WTC11 (cell line): Measurements from ENCODE around the gene SVIP. TPM values are rescaled to one million over a fixed set of nuclear protein-coding genes. Genes with fewer than 3 reads are reported as not detected.

Source experiments
- ATAC-seq: fragments of 200-7000 bp; cut with Tn5 transposase; 2 replicates; pipeline ENCODE4 v1.10.0; 2021; ENCODE audit warnings: mild to moderate bottlenecking, moderate library complexity
- CTCF ChIA-PET: fragments of 300-600 bp; sonication (Branson Sonifier 250); formaldehyde crosslinking; loops from one replicate; lab custom pipeline; 2021; ENCODE audit warnings: antibody characterized with exemption; lab: Charles Lee
- POLR2A ChIA-PET: fragments of 350-600 bp; sonication (Branson Sonifier 250); formaldehyde crosslinking; loops from one replicate; lab custom pipeline; 2021; ENCODE audit warnings: antibody characterized with exemption; lab: Charles Lee
- DNase-seq: peaks from one replicate; pipeline ENCODE4 v3.0.0; 2021; ENCODE audit warnings: low spot score
- H3K27ac Mint-ChIP-seq: 2 replicates; pipeline ENCODE4 v1.8.0; 2021; ENCODE audit warnings: mixed read lengths
- H3K27me3 Mint-ChIP-seq: 2 replicates; pipeline ENCODE4 v1.8.0; 2021; ENCODE audit warnings: low read depth, mild to moderate bottlenecking, moderate library complexity, mixed read lengths
- H3K36me3 Mint-ChIP-seq: 2 replicates; pipeline ENCODE4 v1.8.0; 2021; ENCODE audit warnings: mixed read lengths
- H3K4me1 Mint-ChIP-seq: 2 replicates; pipeline ENCODE4 v1.8.0; 2022; ENCODE audit warnings: mixed read lengths
- H3K4me3 Mint-ChIP-seq: 2 replicates; pipeline ENCODE4 v1.8.0; 2021; ENCODE audit warnings: mild to moderate bottlenecking, moderate library complexity, mixed read lengths
- H3K9me3 Mint-ChIP-seq: 2 replicates; pipeline ENCODE4 v1.8.0; 2021; ENCODE audit warnings: mixed read lengths
- EMX1 ChIP-seq: fragments of 250-450 bp; sonication (Bioruptor Pico); IDR thresholded peaks from 2 replicates; pipeline ENCODE4 v1.8.0; 2021; ENCODE audit warnings: mild to moderate bottlenecking
- FOXJ3 ChIP-seq: sonication (generic); formaldehyde crosslinking; IDR thresholded peaks from 2 replicates; pipeline ENCODE4 v1.9.0; 2021; ENCODE audit warnings: missing genetic modification reagents, mild to moderate bottlenecking, borderline replicate concordance
- GTF2I ChIP-seq: fragments of 250-450 bp; sonication (Bioruptor Pico); conservative IDR thresholded peaks from 2 replicates; pipeline ENCODE4 v1.4.0; 2021; ENCODE audit warnings: mild to moderate bottlenecking
- HMGA2 ChIP-seq: fragments of 250-450 bp; sonication (Bioruptor Pico); IDR thresholded peaks from 2 replicates; pipeline ENCODE4 v1.4.0; 2021; ENCODE audit warnings: mild to moderate bottlenecking, moderate library complexity
- IRF2 ChIP-seq: sonication (generic); formaldehyde crosslinking; IDR thresholded peaks from 2 replicates; pipeline ENCODE4 v1.8.0; 2022; ENCODE audit warnings: low read depth, missing genetic modification reagents, borderline replicate concordance
- JUN ChIP-seq: sonication (generic); formaldehyde crosslinking; IDR thresholded peaks from 2 replicates; pipeline ENCODE4 v1.8.0; 2023; ENCODE audit warnings: mild to moderate bottlenecking, missing genetic modification reagents
- NR1H2 ChIP-seq: sonication (generic); formaldehyde crosslinking; IDR thresholded peaks from 2 replicates; pipeline ENCODE4 v1.9.0; 2021; ENCODE audit warnings: mild to moderate bottlenecking, moderate library complexity, missing genetic modification reagents
- NR2C2 ChIP-seq: sonication (generic); formaldehyde crosslinking; IDR thresholded peaks from 2 replicates; pipeline ENCODE4 v1.8.0; 2022; ENCODE audit warnings: mild to moderate bottlenecking, missing genetic modification reagents
- NR3C1 ChIP-seq: sonication (generic); formaldehyde crosslinking; conservative IDR thresholded peaks from 2 replicates; pipeline ENCODE4 v1.8.1; 2023; ENCODE audit warnings: low read depth, mild to moderate bottlenecking, missing genetic modification reagents
- PRRX2 ChIP-seq: fragments of 250-450 bp; sonication (Bioruptor Pico); IDR thresholded peaks from 2 replicates; pipeline ENCODE4 v1.8.0; 2021; ENCODE audit warnings: mild to moderate bottlenecking
- TCF7 ChIP-seq: sonication (generic); formaldehyde crosslinking; IDR thresholded peaks from 2 replicates; pipeline ENCODE4 v1.8.0; 2022; ENCODE audit warnings: mild to moderate bottlenecking, low read depth, missing genetic modification reagents, moderate library complexity
- ZBTB21 ChIP-seq: sonication (generic); formaldehyde crosslinking; IDR thresholded peaks from 2 replicates; pipeline ENCODE4 v1.8.1; 2023; ENCODE audit warnings: mild to moderate bottlenecking, missing genetic modification reagents, borderline replicate concordance
- ZNF219 ChIP-seq: sonication (generic); formaldehyde crosslinking; IDR thresholded peaks from 2 replicates; pipeline ENCODE4 v1.8.0; 2023; ENCODE audit warnings: missing genetic modification reagents, mild to moderate bottlenecking, borderline replicate concordance
- ZNF317 ChIP-seq: sonication (generic); formaldehyde crosslinking; IDR thresholded peaks from 2 replicates; pipeline ENCODE4 v1.8.1; 2023; ENCODE audit warnings: low read depth, mild to moderate bottlenecking, moderate library complexity, missing genetic modification reagents, borderline replicate concordance
- ZNF423 ChIP-seq: fragments of 250-450 bp; sonication (Bioruptor Pico); IDR thresholded peaks from 2 replicates; pipeline ENCODE4 v2.1.2; 2022; ENCODE audit warnings: mild to moderate bottlenecking, moderate library complexity
- ZNF671 ChIP-seq: fragments of 250-450 bp; sonication (Bioruptor Pico); IDR thresholded peaks from 2 replicates; pipeline ENCODE4 v1.8.0; 2021; ENCODE audit warnings: mild to moderate bottlenecking
- total RNA-seq: library from RNA; stranded (reverse); gene quantifications from 3 replicates; pipeline ENCODE4 v1.2.3, GENCODE V29; 2021
- TF ChIP-seq, protein P1 (sequence below): sonication (generic); formaldehyde crosslinking; IDR thresholded peaks from 2 replicates; pipeline ENCODE4 v1.8.0; 2022; ENCODE audit warnings: mild to moderate bottlenecking, missing genetic modification reagents
- TF ChIP-seq, protein P2 (sequence below): fragments of 250-450 bp; sonication (Bioruptor Pico); IDR thresholded peaks from 2 replicates; pipeline ENCODE4 v1.9.0; 2021; ENCODE audit warnings: moderate library complexity, mild to moderate bottlenecking, inconsistent platforms, borderline replicate concordance
- TF ChIP-seq, protein P3 (sequence below): sonication (generic); formaldehyde crosslinking; IDR thresholded peaks from 2 replicates; pipeline ENCODE4 v1.8.1; 2023; ENCODE audit warnings: mild to moderate bottlenecking, missing genetic modification reagents, borderline replicate concordance
- TF ChIP-seq, protein P4 (sequence below): sonication (generic); formaldehyde crosslinking; IDR thresholded peaks from 2 replicates; pipeline ENCODE4 v1.8.1; 2023; ENCODE audit warnings: mild to moderate bottlenecking, missing genetic modification reagents, moderate library complexity
- TF ChIP-seq, protein P5 (sequence below): sonication (generic); formaldehyde crosslinking; IDR thresholded peaks from 2 replicates; pipeline ENCODE4 v1.8.0; 2023; ENCODE audit warnings: missing genetic modification reagents
- TF ChIP-seq, protein P6 (sequence below): fragments of 250-450 bp; sonication (Bioruptor Pico); IDR thresholded peaks from 2 replicates; pipeline ENCODE4 v1.9.0; 2021; ENCODE audit warnings: mild to moderate bottlenecking
- TF ChIP-seq, protein P7 (sequence below): fragments of 250-450 bp; sonication (Bioruptor Pico); IDR thresholded peaks from 2 replicates; pipeline ENCODE4 v2.1.2; 2022; ENCODE audit warnings: mild to moderate bottlenecking, moderate library complexity
- TF ChIP-seq, protein P8 (sequence below): sonication (generic); formaldehyde crosslinking; IDR thresholded peaks from 2 replicates; pipeline ENCODE4 v1.8.1; 2022; ENCODE audit warnings: low read depth, mild to moderate bottlenecking, moderate library complexity, missing genetic modification reagents, borderline replicate concordance

SVIP gene
- total RNA-seq, 1 experiment from 2014 or later = 9.1 TPM

DNA sequence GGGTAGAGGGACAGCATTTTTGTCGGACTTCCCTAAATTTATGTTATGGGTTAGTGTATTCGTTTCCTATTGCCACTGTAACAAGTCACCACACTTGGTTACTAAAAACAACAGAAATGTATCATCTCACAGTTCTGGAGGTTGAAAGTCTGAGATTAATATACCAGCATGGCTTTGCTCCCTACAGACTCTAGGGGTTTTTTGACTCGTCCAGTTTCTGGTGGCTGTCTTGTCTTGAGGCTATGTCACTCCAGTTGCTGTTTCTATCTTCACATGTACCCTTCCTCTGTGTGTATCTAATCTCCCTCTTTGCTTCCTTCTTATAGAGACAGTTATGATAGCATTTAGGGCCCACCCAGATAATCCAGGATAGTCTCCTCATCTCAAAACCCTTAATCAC is 39.7 kb upstream of the SVIP start (continued):
- no peak for TF ChIP-seq PRRX2
- TF ChIP-seq FOXJ3 (CRISPR knock-in tag) = no peak
- no peak for TF ChIP-seq ZNF423
- no peak for TF ChIP-seq EMX1
- TF ChIP-seq ZNF219 (CRISPR knock-in tag) = no peak
- TF ChIP-seq TCF7 (CRISPR knock-in tag) = no peak
- TF ChIP-seq NR1H2 = no peak
- no peak for TF ChIP-seq IRF2

DNA sequence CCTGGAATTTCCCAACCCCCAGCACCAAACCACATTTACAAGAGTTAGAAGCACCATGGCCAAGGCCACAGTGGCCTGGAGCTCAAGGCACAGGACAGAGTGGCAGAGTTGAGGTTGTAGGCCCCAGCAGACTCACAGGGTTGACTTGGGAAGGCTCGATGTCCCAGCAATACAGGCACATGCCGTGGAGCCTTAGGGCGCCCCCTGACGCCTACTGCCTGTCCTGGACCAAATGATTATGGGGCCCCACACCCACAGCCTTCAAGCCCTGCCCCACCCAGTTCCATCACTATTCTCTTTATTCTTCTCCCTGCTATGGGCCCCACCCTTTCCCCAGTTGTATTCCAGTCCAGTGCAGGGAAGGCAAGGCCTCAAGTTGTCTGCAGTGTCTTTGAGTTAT is 30.6 kb upstream of the SVIP start, which contains the start of gene CCDC179:
Gene CCDC179 (minus strand): TSS at position 234 of the 400 bp plus-strand sequence. CDS start 53 bp downstream, at position 181.
- ChIA-PET POLR2A (no interaction called here), CTCF (interaction anchor here (2.5 kb wide), 1 partner anchor 16 kb away, joined by 7 read pairs; no protein-coding TSS in a partner anchor)
- peak; percentile 11 for DNase-seq

DNA sequence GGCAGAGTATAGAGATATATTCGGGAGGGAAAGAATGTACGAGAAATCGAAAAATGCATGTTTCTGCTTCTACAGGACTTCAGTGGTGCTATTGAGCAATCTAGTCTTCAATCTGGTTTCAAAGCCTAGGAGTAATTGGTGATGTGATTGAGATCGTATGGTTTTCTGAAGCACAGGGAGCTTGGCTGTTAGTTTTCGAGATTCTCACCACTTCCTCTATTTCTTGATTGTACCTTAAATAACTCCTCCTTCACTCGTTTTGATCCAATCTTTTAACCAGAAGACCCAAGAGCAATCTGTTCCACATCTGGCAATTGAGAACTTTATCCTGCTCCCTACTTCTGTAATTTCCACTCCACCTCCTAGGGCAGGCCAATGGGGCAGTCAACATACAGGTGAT is 30.2 kb upstream of the SVIP start:
- TF ChIP-seq HMGA2 (no peak), ZNF671 (no peak), ZBTB21 (CRISPR knock-in tag) (no peak), IRF2 (no peak), NR2C2 (CRISPR knock-in tag) (no peak), ZNF423 (no peak), GTF2I (CRISPR knock-in tag) (no peak)
- TF ChIP-seq, protein P1, sequence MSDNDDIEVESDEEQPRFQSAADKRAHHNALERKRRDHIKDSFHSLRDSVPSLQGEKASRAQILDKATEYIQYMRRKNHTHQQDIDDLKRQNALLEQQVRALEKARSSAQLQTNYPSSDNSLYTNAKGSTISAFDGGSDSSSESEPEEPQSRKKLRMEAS = no peak
- TF ChIP-seq, protein P2, sequence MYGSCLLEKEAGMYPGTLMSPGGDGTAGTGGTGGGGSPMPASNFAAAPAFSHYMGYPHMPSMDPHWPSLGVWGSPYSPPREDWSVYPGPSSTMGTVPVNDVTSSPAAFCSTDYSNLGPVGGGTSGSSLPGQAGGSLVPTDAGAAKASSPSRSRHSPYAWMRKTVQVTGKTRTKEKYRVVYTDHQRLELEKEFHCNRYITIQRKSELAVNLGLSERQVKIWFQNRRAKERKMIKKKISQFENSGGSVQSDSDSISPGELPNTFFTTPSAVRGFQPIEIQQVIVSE (CRISPR knock-in tag) = no peak
- TF ChIP-seq, protein P3, sequence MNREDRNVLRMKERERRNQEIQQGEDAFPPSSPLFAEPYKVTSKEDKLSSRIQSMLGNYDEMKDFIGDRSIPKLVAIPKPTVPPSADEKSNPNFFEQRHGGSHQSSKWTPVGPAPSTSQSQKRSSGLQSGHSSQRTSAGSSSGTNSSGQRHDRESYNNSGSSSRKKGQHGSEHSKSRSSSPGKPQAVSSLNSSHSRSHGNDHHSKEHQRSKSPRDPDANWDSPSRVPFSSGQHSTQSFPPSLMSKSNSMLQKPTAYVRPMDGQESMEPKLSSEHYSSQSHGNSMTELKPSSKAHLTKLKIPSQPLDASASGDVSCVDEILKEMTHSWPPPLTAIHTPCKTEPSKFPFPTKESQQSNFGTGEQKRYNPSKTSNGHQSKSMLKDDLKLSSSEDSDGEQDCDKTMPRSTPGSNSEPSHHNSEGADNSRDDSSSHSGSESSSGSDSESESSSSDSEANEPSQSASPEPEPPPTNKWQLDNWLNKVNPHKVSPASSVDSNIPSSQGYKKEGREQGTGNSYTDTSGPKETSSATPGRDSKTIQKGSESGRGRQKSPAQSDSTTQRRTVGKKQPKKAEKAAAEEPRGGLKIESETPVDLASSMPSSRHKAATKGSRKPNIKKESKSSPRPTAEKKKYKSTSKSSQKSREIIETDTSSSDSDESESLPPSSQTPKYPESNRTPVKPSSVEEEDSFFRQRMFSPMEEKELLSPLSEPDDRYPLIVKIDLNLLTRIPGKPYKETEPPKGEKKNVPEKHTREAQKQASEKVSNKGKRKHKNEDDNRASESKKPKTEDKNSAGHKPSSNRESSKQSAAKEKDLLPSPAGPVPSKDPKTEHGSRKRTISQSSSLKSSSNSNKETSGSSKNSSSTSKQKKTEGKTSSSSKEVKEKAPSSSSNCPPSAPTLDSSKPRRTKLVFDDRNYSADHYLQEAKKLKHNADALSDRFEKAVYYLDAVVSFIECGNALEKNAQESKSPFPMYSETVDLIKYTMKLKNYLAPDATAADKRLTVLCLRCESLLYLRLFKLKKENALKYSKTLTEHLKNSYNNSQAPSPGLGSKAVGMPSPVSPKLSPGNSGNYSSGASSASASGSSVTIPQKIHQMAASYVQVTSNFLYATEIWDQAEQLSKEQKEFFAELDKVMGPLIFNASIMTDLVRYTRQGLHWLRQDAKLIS (CRISPR knock-in tag) = no peak
- TF ChIP-seq, protein P4, sequence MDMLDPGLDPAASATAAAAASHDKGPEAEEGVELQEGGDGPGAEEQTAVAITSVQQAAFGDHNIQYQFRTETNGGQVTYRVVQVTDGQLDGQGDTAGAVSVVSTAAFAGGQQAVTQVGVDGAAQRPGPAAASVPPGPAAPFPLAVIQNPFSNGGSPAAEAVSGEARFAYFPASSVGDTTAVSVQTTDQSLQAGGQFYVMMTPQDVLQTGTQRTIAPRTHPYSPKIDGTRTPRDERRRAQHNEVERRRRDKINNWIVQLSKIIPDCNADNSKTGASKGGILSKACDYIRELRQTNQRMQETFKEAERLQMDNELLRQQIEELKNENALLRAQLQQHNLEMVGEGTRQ (CRISPR knock-in tag) = no peak
- TF ChIP-seq, protein P5, sequence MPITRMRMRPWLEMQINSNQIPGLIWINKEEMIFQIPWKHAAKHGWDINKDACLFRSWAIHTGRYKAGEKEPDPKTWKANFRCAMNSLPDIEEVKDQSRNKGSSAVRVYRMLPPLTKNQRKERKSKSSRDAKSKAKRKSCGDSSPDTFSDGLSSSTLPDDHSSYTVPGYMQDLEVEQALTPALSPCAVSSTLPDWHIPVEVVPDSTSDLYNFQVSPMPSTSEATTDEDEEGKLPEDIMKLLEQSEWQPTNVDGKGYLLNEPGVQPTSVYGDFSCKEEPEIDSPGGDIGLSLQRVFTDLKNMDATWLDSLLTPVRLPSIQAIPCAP (CRISPR knock-in tag) = no peak
- TF ChIP-seq, protein P6, sequence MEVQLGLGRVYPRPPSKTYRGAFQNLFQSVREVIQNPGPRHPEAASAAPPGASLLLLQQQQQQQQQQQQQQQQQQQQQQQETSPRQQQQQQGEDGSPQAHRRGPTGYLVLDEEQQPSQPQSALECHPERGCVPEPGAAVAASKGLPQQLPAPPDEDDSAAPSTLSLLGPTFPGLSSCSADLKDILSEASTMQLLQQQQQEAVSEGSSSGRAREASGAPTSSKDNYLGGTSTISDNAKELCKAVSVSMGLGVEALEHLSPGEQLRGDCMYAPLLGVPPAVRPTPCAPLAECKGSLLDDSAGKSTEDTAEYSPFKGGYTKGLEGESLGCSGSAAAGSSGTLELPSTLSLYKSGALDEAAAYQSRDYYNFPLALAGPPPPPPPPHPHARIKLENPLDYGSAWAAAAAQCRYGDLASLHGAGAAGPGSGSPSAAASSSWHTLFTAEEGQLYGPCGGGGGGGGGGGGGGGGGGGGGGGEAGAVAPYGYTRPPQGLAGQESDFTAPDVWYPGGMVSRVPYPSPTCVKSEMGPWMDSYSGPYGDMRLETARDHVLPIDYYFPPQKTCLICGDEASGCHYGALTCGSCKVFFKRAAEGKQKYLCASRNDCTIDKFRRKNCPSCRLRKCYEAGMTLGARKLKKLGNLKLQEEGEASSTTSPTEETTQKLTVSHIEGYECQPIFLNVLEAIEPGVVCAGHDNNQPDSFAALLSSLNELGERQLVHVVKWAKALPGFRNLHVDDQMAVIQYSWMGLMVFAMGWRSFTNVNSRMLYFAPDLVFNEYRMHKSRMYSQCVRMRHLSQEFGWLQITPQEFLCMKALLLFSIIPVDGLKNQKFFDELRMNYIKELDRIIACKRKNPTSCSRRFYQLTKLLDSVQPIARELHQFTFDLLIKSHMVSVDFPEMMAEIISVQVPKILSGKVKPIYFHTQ (CRISPR knock-in tag) = no peak
- H3K4me3 Mint-ChIP-seq = no peak overlapping the region

More for the DNA sequence above, 30.6 kb upstream of the SVIP start, which contains the start of gene CCDC179:
- ATAC-seq = peak; percentile 77
- Mint-ChIP-seq H3K9me3 (peaks cover 16% of the 10 kb centered on the region), H3K27me3 (no peaks in the 10 kb centered on the region), H3K27ac (no peak within 1 kb of the TSS)
- TF ChIP-seq, protein P7, sequence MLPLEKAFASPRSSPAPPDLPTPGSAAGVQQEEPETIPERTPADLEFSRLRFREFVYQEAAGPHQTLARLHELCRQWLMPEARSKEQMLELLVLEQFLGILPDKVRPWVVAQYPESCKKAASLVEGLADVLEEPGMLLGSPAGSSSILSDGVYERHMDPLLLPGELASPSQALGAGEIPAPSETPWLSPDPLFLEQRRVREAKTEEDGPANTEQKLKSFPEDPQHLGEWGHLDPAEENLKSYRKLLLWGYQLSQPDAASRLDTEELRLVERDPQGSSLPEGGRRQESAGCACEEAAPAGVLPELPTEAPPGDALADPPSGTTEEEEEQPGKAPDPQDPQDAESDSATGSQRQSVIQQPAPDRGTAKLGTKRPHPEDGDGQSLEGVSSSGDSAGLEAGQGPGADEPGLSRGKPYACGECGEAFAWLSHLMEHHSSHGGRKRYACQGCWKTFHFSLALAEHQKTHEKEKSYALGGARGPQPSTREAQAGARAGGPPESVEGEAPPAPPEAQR (CRISPR knock-in tag) = no peak
- TF ChIP-seq HMGA2 = no peak
- no peak for TF ChIP-seq NR3C1 (CRISPR knock-in tag)
- TF ChIP-seq ZNF317 (CRISPR knock-in tag) = no peak
- TF ChIP-seq, protein P8, sequence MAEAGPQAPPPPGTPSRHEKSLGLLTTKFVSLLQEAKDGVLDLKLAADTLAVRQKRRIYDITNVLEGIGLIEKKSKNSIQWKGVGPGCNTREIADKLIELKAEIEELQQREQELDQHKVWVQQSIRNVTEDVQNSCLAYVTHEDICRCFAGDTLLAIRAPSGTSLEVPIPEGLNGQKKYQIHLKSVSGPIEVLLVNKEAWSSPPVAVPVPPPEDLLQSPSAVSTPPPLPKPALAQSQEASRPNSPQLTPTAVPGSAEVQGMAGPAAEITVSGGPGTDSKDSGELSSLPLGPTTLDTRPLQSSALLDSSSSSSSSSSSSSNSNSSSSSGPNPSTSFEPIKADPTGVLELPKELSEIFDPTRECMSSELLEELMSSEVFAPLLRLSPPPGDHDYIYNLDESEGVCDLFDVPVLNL (CRISPR knock-in tag) = no peak
- no peak for TF ChIP-seq JUN (CRISPR knock-in tag)
- TF ChIP-seq, all 79 proteins: peak for 0
- Mint-ChIP-seq H3K4me3 (no peak within 1 kb of the TSS), H3K4me1 (peaks cover 9% of the 10 kb centered on the region), H3K36me3 (no peaks in the 10 kb centered on the region)

More for the DNA sequence above, 30.2 kb upstream of the SVIP start:
- DNase-seq (no peak), ATAC-seq (no peak)
- H3K27me3 Mint-ChIP-seq = no peaks in the 10 kb centered on the region
- CTCF ChIA-PET = no interaction called here
- H3K27ac Mint-ChIP-seq = no peak overlapping the region
- H3K9me3 Mint-ChIP-seq = peaks cover 14% of the 10 kb centered on the region
- no peaks in the 10 kb centered on the region for H3K36me3 Mint-ChIP-seq
- POLR2A ChIA-PET = no interaction called here
- peaks cover 9% of the 10 kb centered on the region for H3K4me1 Mint-ChIP-seq
